GM21390 (cell line): ENCODE results near the gene TERT.
"Not testable (repeated sequence)": the region's sequence is repeated elsewhere in the genome, so short reads cannot be mapped to it uniquely, and the experiment has no call there.

Experiments used
- ATAC-seq: cut with Tn5 transposase; IDR thresholded peaks from one replicate; pipeline ENCODE4 v1.9.1; 2021; ENCODE audit not compliant: unreplicated experiment

Gene TERT

GRCh38 chr5:1331861-1332405 lies 37.1 kb upstream of the TERT start:
- ATAC-seq: no peak

GRCh38 chr5:1330847-1331831 lies 36.3 kb upstream of the TERT start:
- ATAC-seq: no peak

GRCh38 chr5:1330146-1330846 lies 35.4 kb upstream of the TERT start:
- no peak for ATAC-seq

- ATAC-seq: no peak
These were observed 34.3 kb upstream of the TERT start for GRCh38 chr5:1329111-1329579.

DNA sequence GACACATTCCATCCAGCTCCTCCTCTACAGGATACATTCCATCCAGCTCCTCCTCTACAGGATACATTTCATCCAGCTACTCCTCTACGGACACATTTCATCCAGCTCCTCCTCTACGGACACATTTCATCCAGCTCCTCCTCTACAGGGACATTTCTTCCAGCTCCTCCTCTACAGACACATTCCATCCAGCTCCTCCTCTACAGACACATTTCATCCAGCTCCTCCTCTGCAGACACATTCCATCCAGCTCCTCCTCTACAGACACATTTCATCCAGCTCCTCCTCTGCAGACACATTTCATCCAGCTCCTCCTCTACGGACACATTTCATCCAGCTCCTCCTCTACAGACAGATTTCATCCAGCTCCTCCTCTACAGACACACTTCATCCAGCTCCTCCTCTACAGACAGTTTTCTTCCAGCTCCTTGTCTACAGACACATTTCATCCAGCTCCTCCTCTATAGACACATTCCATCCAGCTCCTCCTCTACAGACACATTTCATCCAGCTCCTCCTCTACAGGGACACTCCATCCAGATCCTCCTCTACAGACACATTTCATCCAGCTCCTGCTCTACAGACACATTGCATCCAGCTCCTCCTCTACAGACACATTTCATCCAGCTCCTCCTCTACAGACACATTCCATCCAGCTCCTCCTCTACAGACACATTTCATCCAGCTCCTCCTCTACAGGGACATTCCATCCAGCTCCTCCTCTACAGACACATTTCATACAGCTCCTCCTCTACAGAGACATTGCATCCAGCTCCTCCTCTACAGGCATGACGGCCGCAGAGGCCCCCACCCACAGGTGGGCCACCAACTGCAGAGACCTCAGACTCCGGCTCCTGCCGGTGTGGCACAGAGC lies 33.6 kb upstream of the TERT start:
- not testable (repeated sequence) for ATAC-seq

DNA sequence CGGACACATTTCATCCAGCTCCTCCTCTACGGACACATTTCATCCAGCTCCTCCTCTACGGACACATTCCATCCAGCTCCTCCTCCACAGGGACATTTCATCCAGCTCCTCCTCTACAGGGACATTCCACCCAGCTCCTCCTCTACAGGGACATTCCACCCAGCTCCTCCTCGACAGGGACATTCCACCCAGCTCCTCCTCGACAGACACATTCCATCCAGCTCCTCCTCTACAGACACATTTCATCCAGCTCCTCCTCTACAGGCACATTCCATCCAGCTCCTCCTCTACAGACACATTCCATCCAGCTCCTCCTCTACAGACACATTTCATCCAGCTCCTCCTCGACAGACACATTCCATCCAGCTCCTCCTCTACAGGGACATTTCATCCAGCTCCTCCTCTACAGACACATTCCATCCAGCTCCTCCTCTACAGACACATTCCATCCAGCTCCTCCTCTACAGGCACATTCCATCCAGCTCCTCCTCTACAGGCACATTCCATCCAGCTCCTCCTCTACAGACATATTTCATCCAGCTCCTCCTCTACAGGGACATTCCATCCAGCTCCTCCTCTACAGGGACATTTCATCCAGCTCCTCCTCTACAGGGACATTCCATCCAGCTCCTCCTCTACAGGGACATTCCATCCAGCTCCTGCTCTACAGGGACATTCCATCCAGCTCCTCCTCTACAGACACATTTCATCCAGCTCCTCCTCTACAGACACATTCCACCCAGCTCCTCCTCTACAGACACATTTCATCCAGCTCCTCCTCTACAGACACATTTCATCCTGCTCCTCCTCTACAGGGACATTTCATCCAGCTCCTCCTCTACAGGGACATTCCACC lies 32.3 kb upstream of the TERT start:
- not testable (repeated sequence) for ATAC-seq

GRCh38 chr5:1326532-1326875 lies 31.6 kb upstream of the TERT start:
- not testable (repeated sequence) for ATAC-seq

DNA sequence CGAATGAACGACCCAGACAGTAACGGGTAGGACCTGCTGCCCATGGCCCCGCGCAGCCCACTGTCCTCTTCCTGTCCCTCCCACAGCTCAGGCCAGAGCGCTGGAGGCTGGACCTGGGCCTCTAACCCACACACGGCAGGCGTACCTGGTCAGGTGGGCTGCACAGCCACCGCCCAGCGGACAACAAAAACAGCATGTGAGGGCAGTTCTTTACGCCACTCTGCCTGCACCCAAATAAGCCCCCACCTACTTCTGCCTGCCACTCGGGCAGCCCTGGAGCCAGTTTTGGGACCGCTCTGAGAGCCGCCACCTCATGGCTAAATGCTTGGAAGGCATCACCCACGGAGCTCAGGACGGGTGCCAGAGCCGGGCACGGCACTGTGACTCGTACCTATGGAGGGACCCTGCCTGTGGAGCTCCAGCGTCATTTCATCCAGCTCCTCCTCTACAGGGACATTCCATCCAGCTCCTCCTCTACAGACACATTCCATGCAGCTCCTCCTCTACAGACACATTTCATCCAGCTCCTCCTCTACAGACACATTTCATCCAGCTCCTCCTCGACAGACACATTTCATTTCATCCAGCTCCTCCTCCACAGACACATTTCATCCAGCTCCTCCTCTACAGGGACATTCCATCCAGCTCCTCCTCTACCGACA lies 31.1 kb upstream of the TERT start:
- ATAC-seq: no peak

GRCh38 chr5:1325191-1325741 lies 30.4 kb upstream of the TERT start:
- ATAC-seq: no peak

DNA sequence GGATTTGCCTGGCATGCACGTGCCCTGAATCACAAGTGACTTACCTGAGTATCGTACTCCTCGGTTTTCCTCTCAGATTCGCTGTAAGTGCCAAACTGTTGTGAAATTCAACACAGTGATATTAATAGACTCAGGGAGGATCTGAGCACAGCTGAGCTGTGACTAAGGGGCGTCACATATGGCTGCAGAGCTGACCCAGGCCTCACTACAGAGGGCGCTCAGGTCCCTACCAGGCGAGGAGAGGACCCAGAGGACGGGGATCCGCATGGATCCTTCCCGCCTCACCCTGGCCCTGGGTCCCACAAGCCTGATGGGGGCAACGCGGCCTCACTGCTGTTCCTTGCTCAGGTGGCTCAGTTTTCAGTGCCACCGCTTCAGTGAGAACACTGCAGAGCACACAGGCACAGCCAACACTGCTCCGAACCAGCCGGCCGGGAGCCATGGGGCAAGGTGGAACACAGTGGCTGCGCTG lies 29.9 kb upstream of the TERT start:
- no peak for ATAC-seq

- no peak for ATAC-seq
These were observed 29.4 kb upstream of the TERT start for GRCh38 chr5:1324301-1324700.

DNA sequence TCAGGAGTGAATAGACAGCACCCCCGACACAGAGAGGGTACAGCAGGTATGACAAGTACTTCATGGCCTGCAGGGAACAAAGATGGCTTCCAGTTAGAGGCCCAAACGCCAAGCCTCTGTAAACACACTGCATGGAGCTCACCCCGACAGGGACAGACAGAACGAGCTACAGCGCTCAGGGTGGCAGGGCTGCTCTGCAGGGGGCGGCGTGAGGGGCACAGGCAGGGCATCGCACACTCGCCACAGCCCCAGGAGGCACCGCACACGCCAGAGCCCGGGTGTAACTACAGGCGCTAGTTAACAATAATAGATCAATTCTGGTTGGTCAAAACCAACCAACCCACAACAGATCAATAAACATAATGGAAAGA lies 28.9 kb upstream of the TERT start:
- no peak for ATAC-seq

DNA sequence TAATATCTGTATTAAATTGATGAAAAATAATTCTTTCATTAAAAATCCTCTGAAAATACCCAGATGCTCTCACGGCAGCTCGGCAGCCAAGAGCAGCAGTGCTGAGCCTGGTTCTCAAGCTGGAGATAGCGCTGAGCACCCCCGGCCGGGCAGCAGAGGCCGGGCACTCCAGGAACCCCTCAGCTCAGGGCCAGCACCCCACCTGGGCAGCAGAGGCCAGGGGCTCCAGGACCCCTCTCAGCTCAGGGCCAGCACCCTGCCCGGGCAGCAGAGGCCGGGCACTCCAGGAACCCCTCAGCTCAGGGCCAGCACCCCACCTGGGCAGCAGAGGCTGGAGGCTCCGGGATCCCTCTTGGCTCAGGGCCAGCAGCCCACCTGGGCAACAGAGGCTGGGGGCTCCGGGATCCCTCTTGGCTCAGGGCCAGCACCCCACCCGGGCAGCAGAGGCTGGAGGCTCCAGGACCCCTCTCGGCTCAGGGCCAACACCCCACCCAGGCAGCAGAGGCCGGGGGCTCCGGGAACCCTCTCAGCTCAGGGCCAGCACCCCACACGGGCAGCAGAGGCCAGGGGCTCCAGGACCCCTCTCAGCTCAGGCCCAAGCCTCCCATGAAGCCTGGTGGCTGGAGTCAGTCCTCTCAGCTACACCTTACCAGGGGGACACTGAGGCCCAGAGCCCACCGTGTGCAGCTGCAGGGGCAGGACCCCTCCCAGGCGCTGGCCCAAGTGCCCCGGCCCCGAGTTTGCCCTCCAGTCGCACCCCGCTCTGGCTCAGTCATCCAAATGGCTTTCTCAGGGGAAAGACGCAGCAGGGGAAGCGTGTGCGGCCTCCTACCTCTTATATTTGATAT lies 28.3 kb upstream of the TERT start:
- ATAC-seq: no peak

GRCh38 chr5:1322036-1322900 lies 27.4 kb upstream of the TERT start:
- ATAC-seq: no peak

- no peak for ATAC-seq
These were observed 26.7 kb upstream of the TERT start for GRCh38 chr5:1321576-1321975.

GRCh38 chr5:1320436-1321344 lies 25.8 kb upstream of the TERT start:
- ATAC-seq: no peak
